GM12878 (cell line): ENCODE data around the gene BIK. TPM values are rescaled to one million over a fixed set of nuclear protein-coding genes. Genes with fewer than 3 reads are reported as not detected.

Experiments
- ATAC-seq: fragments of 200-7000 bp; cut with Tn5 transposase; 3 replicates; pipeline ENCODE4 v1.9.1; 2020; ENCODE audit warnings: mild to moderate bottlenecking, moderate library complexity
- BruUV-seq: library from RNA; stranded (reverse); fragments of 400-500 nt; replicated peaks from 2 replicates; lab custom pipeline; 2021; lab: Mats Ljungman, UMichigan
- CTCF ChIA-PET: fragments of 300-600 bp; sonication (Branson Sonifier 250); formaldehyde crosslinking; extraction: SDS; loops from one replicate; lab custom pipeline; 2021; ENCODE audit warnings: inconsistent platforms; lab: Yijun Ruan, JAX
- POLR2A ChIA-PET: fragments of 350-600 bp; formaldehyde crosslinking; extraction: SDS; loops from one replicate; lab custom pipeline; 2021; ENCODE audit warnings: inconsistent platforms; lab: Charles Lee
- RAD21 ChIA-PET: fragments of 300-600 bp; sonication (Branson Sonifier 250); formaldehyde crosslinking; loops from one replicate; lab custom pipeline; 2023; ENCODE audit warnings: antibody characterized with exemption; ENCODE audit not compliant: unreplicated experiment; lab: Charles Lee
- SMC1A ChIA-PET: fragments of 300-600 bp; sonication (Branson Sonifier 250); formaldehyde crosslinking; loops from one replicate; lab custom pipeline; 2023; ENCODE audit not compliant: unreplicated experiment, uncharacterized antibody; lab: Charles Lee
- DNase-seq: peaks from one replicate; pipeline ENCODE4 v3.0.0-alpha.2; 2011; ENCODE audit warnings: low read depth, low spot score
- FAIRE-seq: peaks from 3 replicates; lab custom pipeline; 2011; peaks lifted over from hg19 to GRCh38; lab: Jason Lieb, UNC
- H2AFZ ChIP-seq: 2 replicates; pipeline ENCODE4 v1.6.0; 2011; ENCODE audit warnings: low read depth, low read length, control low read depth; ENCODE audit not compliant: control insufficient read depth
- H3K27ac ChIP-seq: 2 replicates; pipeline ENCODE4 v1.5.1; 2011; ENCODE audit warnings: control low read depth; ENCODE audit not compliant: control insufficient read depth, insufficient read depth
- H3K27me3 ChIP-seq, 2 experiments: replicated peaks in 1 of 2; 2 replicates each; pipeline versions ENCODE4 v1.6.0 to v1.6.1; 2011; ENCODE audit warnings: low read length in 1 of 2; ENCODE audit not compliant: control insufficient read depth in 2 of 2, insufficient read depth in 2 of 2
- H3K36me3 ChIP-seq, 2 experiments: 2 replicates each; pipeline ENCODE4 v1.5.1; 2011; ENCODE audit warnings: low read length in 1 of 2; ENCODE audit not compliant: control insufficient read depth in 2 of 2, insufficient read depth in 2 of 2
- H3K4me1 ChIP-seq: 2 replicates; pipeline ENCODE4 v1.6.1; 2011; ENCODE audit warnings: mild to moderate bottlenecking, low read length, moderate library complexity, mixed read lengths; ENCODE audit not compliant: control insufficient read depth, insufficient read depth
- H3K4me2 ChIP-seq: 2 replicates; pipeline ENCODE4 v1.6.0; 2011; ENCODE audit warnings: control low read depth; ENCODE audit not compliant: control insufficient read depth, insufficient read depth
- H3K4me3 ChIP-seq: fragments of 200-600 bp; sonication (generic); 2 replicates; pipeline ENCODE4 v1.5.1; 2016
- H3K79me2 ChIP-seq: 2 replicates; pipeline ENCODE4 v1.6.0; 2011; ENCODE audit warnings: low read length; ENCODE audit not compliant: control insufficient read depth, insufficient read depth
- H3K9ac ChIP-seq: 2 replicates; pipeline ENCODE4 v1.8.0; 2011; ENCODE audit warnings: low read length, control low read depth, mixed read lengths; ENCODE audit not compliant: control insufficient read depth, insufficient read depth
- H3K9me3 ChIP-seq: replicated peaks from 3 replicates; pipeline ENCODE4 v1.5.1; 2011; ENCODE audit warnings: mild to moderate bottlenecking, low read length; ENCODE audit not compliant: control insufficient read depth, insufficient read depth
- H4K20me1 ChIP-seq: 2 replicates; pipeline ENCODE4 v1.6.0; 2011; ENCODE audit not compliant: control insufficient read depth, insufficient read depth
- ASH2L ChIP-seq: fragments of 300-600, 200-600 bp; sonication (generic); IDR thresholded peaks from 2 replicates; pipeline ENCODE4 v1.6.1; 2017; ENCODE audit warnings: low read depth, mild to moderate bottlenecking, borderline replicate concordance
- EED ChIP-seq: sonication (generic); IDR thresholded peaks from 2 replicates; pipeline ENCODE4 v1.6.1; 2016; ENCODE audit warnings: antibody characterized with exemption, low read depth
- HDGF ChIP-seq: fragments of 450-650 bp; IDR thresholded peaks from 2 replicates; pipeline ENCODE4 v1.6.1; 2016; ENCODE audit warnings: antibody characterized with exemption
- KLF5 ChIP-seq: fragments of 450-650 bp; IDR thresholded peaks from 2 replicates; pipeline ENCODE4 v1.6.1; 2014; ENCODE audit warnings: mild to moderate bottlenecking; ENCODE audit not compliant: partially characterized antibody
- MXI1 ChIP-seq: fragments of 150-350 bp; IDR thresholded peaks from 2 replicates; pipeline ENCODE4 v1.6.1; 2011; ENCODE audit warnings: low read depth, mild to moderate bottlenecking, inconsistent platforms, low read length, improper control_type of control experiment
- NR2C1 ChIP-seq: fragments of 450-650 bp; IDR thresholded peaks from 2 replicates; pipeline ENCODE4 v1.6.1; 2017; ENCODE audit warnings: antibody characterized with exemption, mild to moderate bottlenecking, moderate library complexity
- PBX3 ChIP-seq: IDR thresholded peaks from 2 replicates; pipeline ENCODE4 v1.6.1; 2011; ENCODE audit warnings: mild to moderate bottlenecking, low read depth, low read length, moderate library complexity; ENCODE audit not compliant: insufficient replicate concordance
- PRDM15 ChIP-seq: fragments of 450-650 bp; formaldehyde crosslinking; IDR thresholded peaks from 2 replicates; pipeline ENCODE4 v1.4.0; 2020; ENCODE audit warnings: mild to moderate bottlenecking, moderate library complexity
- SMAD5 ChIP-seq: IDR thresholded peaks from 2 replicates; pipeline ENCODE4 v1.6.1; 2016; ENCODE audit warnings: antibody characterized with exemption, low read depth
- YBX1 ChIP-seq: fragments of 450-650 bp; IDR thresholded peaks from 2 replicates; pipeline ENCODE4 v1.6.1; 2016; ENCODE audit warnings: antibody characterized with exemption
- ZNF207 ChIP-seq: fragments of 450-650 bp; IDR thresholded peaks from 2 replicates; pipeline ENCODE4 v1.6.1; 2014; ENCODE audit warnings: antibody characterized with exemption, mild to moderate bottlenecking, borderline replicate concordance
- ZNF622 ChIP-seq: fragments of 450-650 bp; IDR thresholded peaks from 2 replicates; pipeline ENCODE4 v1.6.1; 2017; ENCODE audit warnings: mild to moderate bottlenecking, inconsistent platforms
- WGBS: methylation state at CpG from one replicate; pipeline ENCODE4 v1.1.6; 2016; ENCODE audit warnings: low lambda C conversion rate; ENCODE audit not compliant: insufficient replicate concordance, insufficient coverage; ENCODE audit errors: missing lambda C conversion rate; 5-methylcytosine and 5-hydroxymethylcytosine counted together
- in situ Hi-C: fragments of 300-500 bp; cut with MboI; formaldehyde crosslinking; loops from 9 replicates; pipeline ENCODE4 v1.14.3; 2018; ENCODE audit warnings: mixed read lengths
- intact Hi-C: fragments of 100-400 bp; cut with micrococcal nuclease; formaldehyde crosslinking; loops from one replicate; pipeline ENCODE4 v1.14.2; 2022; ENCODE audit not compliant: unreplicated experiment
- polyA plus RNA-seq, 11 experiments: library from polyadenylated mRNA; depleted of rRNA in 4 of 11; unstranded in 6 of 11; stranded (reverse) in 5 of 11; fragments of >200 nt; fragmentation: Nextera tagmentation in 4 of 11; fragmentation: Illumina TruSeq in 1 of 11; extraction: Ambion mirVana in 4 of 11; extraction: Trizol in 1 of 11; gene quantifications; 1 replicate in 1 of 11; 2 replicates in 10 of 11; pipeline versions ENCODE4 v1.2.1 to v1.2.3, GENCODE V29; 2011 to 2016; ENCODE audit warnings: inconsistent platforms in 2 of 11, missing spikeins in 2 of 11, low read depth in 1 of 11
- total RNA-seq, 4 experiments: library from RNA; depleted of rRNA in 3 of 4; stranded (reverse); fragments of >200 nt in 3 of 4; fragmentation: Illumina TruSeq in 1 of 4; extraction: Trizol in 1 of 4; gene quantifications; 2 replicates each; pipeline versions ENCODE4 v1.2.1 to v1.2.3, GENCODE V29; 2013 to 2021

BIK gene
- total and polyA plus RNA-seq, 10 of the 15 experiments (the other 5 are each of a cell fraction or from before 2014, with no cell fraction given): 0.33 to 9.8 (median 3.9) TPM

GRCh38 chr22:43135565-43135964 is 25.0 kb downstream of the BIK start:
- ChIA-PET RAD21 (no interaction called here), POLR2A (no interaction called here), CTCF (interaction anchor here (0.6 to 1.5 kb wide), 9 partner anchors 12 to 304 kb away, joined by 3 to 5 read pairs (median 3); partner anchors contain the start of gene BIK), SMC1A (interaction anchor here (0.5 kb wide), 1 partner anchor 30 kb away, joined by 3 read pairs; no protein-coding TSS in a partner anchor)
- Histone ChIP-seq H3K9ac (no peak overlapping the region), H3K4me3 (no peak overlapping the region), H3K36me3 (peaks cover 6 to 25% of the 10 kb centered on the region in 2 experiments), H2AFZ (no peak overlapping the region), H4K20me1 (no peaks in the 10 kb centered on the region), H3K9me3 (no peaks in the 10 kb centered on the region), H3K4me1 (no peaks in the 10 kb centered on the region), H3K79me2 (no peaks in the 10 kb centered on the region), H3K27ac (no peak overlapping the region), H3K27me3 (no peaks in the 10 kb centered on the region), H3K4me2 (no peak overlapping the region)
- DNase-seq (no peak), ATAC-seq (no peak), FAIRE-seq (no peak)
- no TSS peak for BruUV-seq
- intact Hi-C loops (no loop called here), in situ Hi-C loops (no loop called here)
- no peak for TF ChIP-seq ZNF622
- TF ChIP-seq MXI1: no peak
- TF ChIP-seq PRDM15: no peak
- TF ChIP-seq KLF5: no peak
- TF ChIP-seq PBX3: no peak
- no peak for TF ChIP-seq ZNF207
- TF ChIP-seq SMAD5: no peak
- TF ChIP-seq ASH2L: no peak
- TF ChIP-seq HDGF: no peak
- TF ChIP-seq NR2C1: no peak
- no peak for TF ChIP-seq EED
- TF ChIP-seq YBX1: no peak
- WGBS: 80% methylated on average over 5 of the region's 5 CpGs
